PC-9 (cell line): Measurements from ENCODE around the gene DGKK. TPM values are rescaled to one million over a fixed set of nuclear protein-coding genes. Genes with fewer than 3 reads are reported as not detected.

Source experiments
- BruUV-seq: library from RNA; stranded (reverse); fragments of 400-500 nt; replicated peaks from 2 replicates; lab custom pipeline; 2021; lab: Mats Ljungman, UMichigan
- CTCF ChIA-PET: fragments of 300-600 bp; sonication (Branson Sonifier 250); formaldehyde crosslinking; loops from one replicate; lab custom pipeline; 2022; ENCODE audit warnings: antibody characterized with exemption; lab: Charles Lee
- POLR2A ChIA-PET: fragments of 300-600 bp; sonication (Branson Sonifier 250); formaldehyde crosslinking; loops from one replicate; lab custom pipeline; 2022; ENCODE audit warnings: antibody characterized with exemption; ENCODE audit not compliant: unreplicated experiment; lab: Charles Lee
- DNase-seq, 2 experiments: peaks; one replicate each; pipeline versions ENCODE4 v3.0.0 to v3.0.0-alpha.2; 2015 to 2022; ENCODE audit warnings: mixed read lengths in 1 of 2
- H2AFZ ChIP-seq: fragments of 200-600 bp; sonication (generic); 2 replicates; pipeline ENCODE4 v1.8.1; 2017; ENCODE audit warnings: antibody characterized with exemption
- H3F3A ChIP-seq: fragments of 200-600 bp; sonication (generic); 2 replicates; pipeline ENCODE4 v1.8.1; 2017; ENCODE audit warnings: antibody characterized with exemption, mild to moderate bottlenecking, low read depth; ENCODE audit not compliant: insufficient read depth
- H3K27ac ChIP-seq: fragments of 200-600 bp; sonication (generic); 2 replicates; pipeline ENCODE4 v1.6.1; 2016; ENCODE audit warnings: mixed run types
- H3K27me3 ChIP-seq: fragments of 200-600 bp; sonication (generic); 2 replicates; pipeline ENCODE4 v1.6.1; 2016; ENCODE audit warnings: low read depth, mixed run types; ENCODE audit not compliant: insufficient read depth
- H3K36me3 ChIP-seq: fragments of 200-600 bp; sonication (generic); 2 replicates; pipeline ENCODE4 v1.6.1; 2016; ENCODE audit warnings: low read depth, mixed run types
- H3K4me1 ChIP-seq: fragments of 200-600 bp; sonication (generic); replicated peaks from 2 replicates; pipeline ENCODE4 v1.6.1; 2016; ENCODE audit warnings: mixed run types; ENCODE audit not compliant: insufficient read depth
- H3K4me2 ChIP-seq: fragments of 200-600 bp; sonication (generic); 2 replicates; pipeline ENCODE4 v1.6.1; 2017; ENCODE audit warnings: mixed run types
- H3K4me3 ChIP-seq: fragments of 200-600 bp; sonication (generic); 2 replicates; pipeline ENCODE4 v1.6.1; 2016; ENCODE audit warnings: mixed run types
- H3K79me2 ChIP-seq: fragments of 200-600 bp; sonication (generic); 2 replicates; pipeline ENCODE4 v1.6.1; 2017; ENCODE audit warnings: low read depth, mixed run types
- H3K9me2 ChIP-seq: fragments of 200-600 bp; sonication (generic); 2 replicates; pipeline ENCODE4 v1.8.1; 2017; ENCODE audit warnings: mild to moderate bottlenecking; ENCODE audit not compliant: insufficient read depth
- H3K9me3 ChIP-seq: fragments of 200-600 bp; sonication (generic); 2 replicates; pipeline ENCODE4 v1.8.1; 2016; ENCODE audit warnings: low read depth; ENCODE audit not compliant: insufficient read depth
- H4K20me1 ChIP-seq: fragments of 200-600 bp; sonication (generic); 2 replicates; pipeline ENCODE4 v1.8.1; 2017; ENCODE audit not compliant: insufficient read depth
- CTCF ChIP-seq: fragments of 200-600 bp; sonication (generic); conservative IDR thresholded peaks from 2 replicates; pipeline ENCODE4 v1.6.1; 2017; ENCODE audit warnings: mixed run types, antibody characterized with exemption, mild to moderate bottlenecking, moderate library complexity
- EZH2 ChIP-seq: fragments of 200-600 bp; sonication (generic); IDR thresholded peaks from 2 replicates; pipeline ENCODE4 v1.8.0; 2017; ENCODE audit warnings: antibody characterized with exemption, low read depth
- intact Hi-C: fragments of 100-400 bp; cut with micrococcal nuclease; formaldehyde crosslinking; loops from one replicate; pipeline ENCODE4 v1.10.0; 2022; ENCODE audit not compliant: unreplicated experiment
- total RNA-seq: library from RNA; stranded (reverse); gene quantifications from 2 replicates; pipeline ENCODE4 v1.2.3, GENCODE V29; 2021

The DGKK gene
- total RNA-seq, 1 experiment from 2014 or later: not detected

GRCh38 chrX:50430917-50431575 is 39.6 kb downstream of the DGKK start:
- no peaks in the 10 kb centered on the region for H3K9me3 ChIP-seq
- no peak overlapping the region for H3K27ac ChIP-seq
- no peaks in the 10 kb centered on the region for H3K27me3 ChIP-seq
- H3K79me2 ChIP-seq: no peaks in the 10 kb centered on the region
- no peaks in the 10 kb centered on the region for H3K36me3 ChIP-seq
- no peak for TF ChIP-seq CTCF
- TF ChIP-seq EZH2: no peak
- no TSS peak for BruUV-seq
- ChIA-PET POLR2A (no interaction called here), CTCF (no interaction called here)
- H4K20me1 ChIP-seq: no peaks in the 10 kb centered on the region
- no peaks in the 10 kb centered on the region for H3F3A ChIP-seq
- H2AFZ ChIP-seq: no peak overlapping the region
- intact Hi-C loops: no loop called here
- peak in 1 of 2 experiments; percentile 33 for DNase-seq
- no peaks in the 10 kb centered on the region for H3K4me1 ChIP-seq
- no peak overlapping the region for H3K4me3 ChIP-seq
- H3K4me2 ChIP-seq: no peak overlapping the region
- H3K9me2 ChIP-seq: no peaks in the 10 kb centered on the region

- Histone ChIP-seq H3K79me2 (no peaks in the 10 kb centered on the region), H3K36me3 (no peaks in the 10 kb centered on the region), H3K9me3 (no peaks in the 10 kb centered on the region), H3K27me3 (no peaks in the 10 kb centered on the region), H3K9me2 (no peaks in the 10 kb centered on the region), H4K20me1 (no peaks in the 10 kb centered on the region), H2AFZ (no peak overlapping the region), H3K4me1 (no peaks in the 10 kb centered on the region), H3K4me3 (no peak overlapping the region), H3F3A (no peaks in the 10 kb centered on the region), H3K4me2 (no peak overlapping the region), H3K27ac (no peak overlapping the region)
- intact Hi-C loops: no loop called here
- CTCF ChIA-PET: no interaction called here
- no peak for DNase-seq
- POLR2A ChIA-PET: no interaction called here
- TF ChIP-seq EZH2: no peak
- no peak for TF ChIP-seq CTCF
- no TSS peak for BruUV-seq
Observed at GRCh38 chrX:50428174-50428573, 42.5 kb downstream of the DGKK start.

GRCh38 chrX:50407976-50408375 is 62.6 kb downstream of the DGKK start:
- DNase-seq: no peak
- CTCF ChIA-PET: no interaction called here
- no peaks in the 10 kb centered on the region for H3F3A ChIP-seq
- H3K4me3 ChIP-seq: no peak overlapping the region
- H3K36me3 ChIP-seq: no peaks in the 10 kb centered on the region
- H3K4me2 ChIP-seq: no peak overlapping the region
- no peaks in the 10 kb centered on the region for H3K27me3 ChIP-seq
- no peaks in the 10 kb centered on the region for H3K79me2 ChIP-seq
- H3K9me3 ChIP-seq: no peaks in the 10 kb centered on the region
- no peaks in the 10 kb centered on the region for H3K9me2 ChIP-seq
- POLR2A ChIA-PET: no interaction called here
- no TSS peak for BruUV-seq
- no peaks in the 10 kb centered on the region for H3K4me1 ChIP-seq
- no peak for TF ChIP-seq EZH2
- TF ChIP-seq CTCF: no peak
- intact Hi-C loops: no loop called here
- H4K20me1 ChIP-seq: no peaks in the 10 kb centered on the region
- no peak overlapping the region for H3K27ac ChIP-seq
- no peak overlapping the region for H2AFZ ChIP-seq
